B cell (primary cell): Measurements from ENCODE around the gene SEMA6D.

Experiments used
- CTCF ChIP-seq: fragments of 200-600 bp; IDR thresholded peaks from one replicate; pipeline ENCODE4 v1.8.0; 2022; ENCODE audit warnings: antibody characterized with exemption, mild to moderate bottlenecking
- EZH2 ChIP-seq: IDR thresholded peaks from 2 replicates; pipeline ENCODE4 v1.6.1; 2012; ENCODE audit warnings: borderline replicate concordance, low read depth, mild to moderate bottlenecking, moderate library complexity, low read length; ENCODE audit not compliant: insufficient read depth, poor library complexity, severe bottlenecking

- TF ChIP-seq CTCF: no peak
- TF ChIP-seq EZH2: no peak
Measured at GRCh38 chr15:47716516-47716915, 789 bp upstream of the SEMA6D start.
